IMR-90 (cell line): ENCODE measurements around the gene RRP7A. TPM values are rescaled to one million over a fixed set of nuclear protein-coding genes. Genes with fewer than 3 reads are reported as not detected.

Experiments
- ATAC-seq: fragments of 200-7000 bp; cut with Tn5 transposase; 2 replicates; pipeline ENCODE4 v1.9.1; 2020; ENCODE audit warnings: low read depth, mild to moderate bottlenecking, moderate library complexity
- BruUV-seq: library from RNA; stranded (reverse); fragments of 400-500 nt; replicated peaks from 2 replicates; lab custom pipeline; 2021; lab: Mats Ljungman, UMichigan
- CTCF ChIA-PET: fragments of 300-600 bp; formaldehyde crosslinking; extraction: SDS; loops from one replicate; lab custom pipeline; 2021; ENCODE audit warnings: antibody characterized with exemption; lab: Yijun Ruan, JAX
- POLR2A ChIA-PET: fragments of 300-600 bp; sonication (Branson Sonifier 250); formaldehyde crosslinking; loops from one replicate; lab custom pipeline; 2022; ENCODE audit warnings: antibody characterized with exemption; ENCODE audit not compliant: unreplicated experiment; lab: Charles Lee
- DNase-seq: peaks from one replicate; pipeline ENCODE4 v3.0.0; 2013
- H2AFZ ChIP-seq: replicated peaks from 2 replicates; pipeline ENCODE3; 2013; ENCODE audit warnings: low read length, mild to moderate bottlenecking; ENCODE audit not compliant: poor library complexity
- H2AK5ac ChIP-seq: 2 replicates; pipeline ENCODE4 v1.6.1; 2013; ENCODE audit warnings: low read depth, low read length, inconsistent platforms
- H2AK9ac ChIP-seq: replicated peaks from 2 replicates; pipeline ENCODE3; 2013; ENCODE audit warnings: mild to moderate bottlenecking, low read depth, low read length, moderate library complexity; ENCODE audit not compliant: poor library complexity
- H2BK120ac ChIP-seq: 2 replicates; pipeline ENCODE4 v1.6.1; 2013; ENCODE audit warnings: low read depth, low read length, inconsistent platforms
- H2BK15ac ChIP-seq: 3 replicates; pipeline ENCODE4 v1.6.1; 2013; ENCODE audit warnings: low read depth, low read length, inconsistent platforms
- H2BK20ac ChIP-seq: 2 replicates; pipeline ENCODE4 v1.6.1; 2013; ENCODE audit warnings: low read depth, mild to moderate bottlenecking, inconsistent platforms, low read length, moderate library complexity
- H2BK5ac ChIP-seq: 2 replicates; pipeline ENCODE4 v1.6.1; 2013; ENCODE audit warnings: mild to moderate bottlenecking, low read depth, low read length, inconsistent platforms; ENCODE audit not compliant: poor library complexity, severe bottlenecking
- H3K14ac ChIP-seq: replicated peaks from 2 replicates; pipeline ENCODE4 v1.6.1; 2013; ENCODE audit warnings: low read depth, low read length, inconsistent platforms
- H3K18ac ChIP-seq: 2 replicates; pipeline ENCODE4 v1.6.1; 2013; ENCODE audit warnings: low read depth, low read length, control low read depth
- H3K23ac ChIP-seq: 2 replicates; pipeline ENCODE4 v1.6.1; 2013; ENCODE audit warnings: low read depth, low read length, inconsistent platforms
- H3K27ac ChIP-seq: 2 replicates; pipeline ENCODE4 v1.5.1; 2013; ENCODE audit warnings: mild to moderate bottlenecking, control low read depth, low read length; ENCODE audit not compliant: insufficient read depth
- H3K27me3 ChIP-seq: 2 replicates; pipeline ENCODE4 v1.6.1; 2013; ENCODE audit warnings: low read length; ENCODE audit not compliant: control insufficient read depth, insufficient read depth
- H3K36me3 ChIP-seq: 2 replicates; pipeline ENCODE4 v1.6.1; 2013; ENCODE audit warnings: low read length, mixed read lengths; ENCODE audit not compliant: control insufficient read depth, insufficient read depth
- H3K4ac ChIP-seq: 2 replicates; pipeline ENCODE4 v1.6.1; 2013; ENCODE audit warnings: low read depth, low read length, inconsistent platforms
- H3K4me1 ChIP-seq: 2 replicates; pipeline ENCODE4 v1.6.1; 2013; ENCODE audit warnings: low read length, mixed read lengths; ENCODE audit not compliant: control insufficient read depth, insufficient read depth
- H3K4me2 ChIP-seq: 2 replicates; pipeline ENCODE4 v1.6.1; 2013; ENCODE audit warnings: low read depth, mild to moderate bottlenecking, control low read depth, low read length, moderate library complexity
- H3K4me3 ChIP-seq: 2 replicates; pipeline ENCODE4 v1.5.1; 2013; ENCODE audit warnings: low read depth, mild to moderate bottlenecking, control low read depth, low read length, moderate library complexity; ENCODE audit not compliant: insufficient read depth
- H3K56ac ChIP-seq: 2 replicates; pipeline ENCODE4 v1.6.1; 2013; ENCODE audit warnings: low read length, inconsistent platforms; ENCODE audit not compliant: insufficient read depth; ENCODE audit errors: extremely low read depth
- H3K79me1 ChIP-seq, 2 experiments: 2 replicates each; pipeline ENCODE4 v1.6.1; 2013; ENCODE audit warnings: low read length in 2 of 2, inconsistent platforms in 1 of 2, low read depth in 1 of 2
- H3K9ac ChIP-seq: 2 replicates; pipeline ENCODE4 v1.6.1; 2013; ENCODE audit warnings: low read depth, low read length, control low read depth
- H3K9me1 ChIP-seq: 2 replicates; pipeline ENCODE4 v1.6.1; 2013; ENCODE audit warnings: low read length, inconsistent platforms; ENCODE audit not compliant: insufficient read depth
- H3K9me3 ChIP-seq: 2 replicates; pipeline ENCODE4 v1.6.1; 2013; ENCODE audit warnings: low read length; ENCODE audit not compliant: control insufficient read depth, insufficient read depth
- H4K20me1 ChIP-seq: 2 replicates; pipeline ENCODE4 v1.6.1; 2013; ENCODE audit warnings: low read length, inconsistent platforms; ENCODE audit not compliant: insufficient read depth
- H4K5ac ChIP-seq: 2 replicates; pipeline ENCODE4 v1.6.1; 2013; ENCODE audit warnings: mild to moderate bottlenecking, low read depth, low read length, control low read depth
- H4K8ac ChIP-seq, 2 experiments: 2 replicates each; pipeline ENCODE4 v1.6.1; 2013; ENCODE audit warnings: low read depth in 2 of 2, low read length in 2 of 2, control low read depth in 1 of 2, inconsistent platforms in 1 of 2
- H4K91ac ChIP-seq: 2 replicates; pipeline ENCODE4 v1.6.1; 2013; ENCODE audit warnings: low read depth, low read length, inconsistent platforms; ENCODE audit not compliant: insufficient read depth
- BHLHE40 ChIP-seq: fragments of 150-350 bp; IDR thresholded peaks from 2 replicates; pipeline ENCODE4 v1.6.1; 2016; ENCODE audit warnings: mild to moderate bottlenecking, low read depth, low read length
- CEBPB ChIP-seq: IDR thresholded peaks from 2 replicates; pipeline ENCODE4 v1.6.1; 2012; ENCODE audit warnings: low read depth, low read length, improper control_type of control experiment
- CHD1 ChIP-seq: IDR thresholded peaks from 2 replicates; pipeline ENCODE4 v1.6.1; 2012; ENCODE audit warnings: low read depth, low read length, improper control_type of control experiment
- CTCF ChIP-seq: conservative IDR thresholded peaks from 2 replicates; pipeline ENCODE4 v1.5.1; 2012; ENCODE audit warnings: mild to moderate bottlenecking, low read depth, low read length, improper control_type of control experiment
- ELK1 ChIP-seq: fragments of 150-350 bp; IDR thresholded peaks from 2 replicates; pipeline ENCODE4 v1.6.1; 2016; ENCODE audit warnings: low read depth, mild to moderate bottlenecking, low read length, moderate library complexity, borderline replicate concordance
- FOS ChIP-seq: fragments of 150-350 bp; IDR thresholded peaks from 2 replicates; pipeline ENCODE4 v1.6.1; 2016; ENCODE audit warnings: low read depth, low read length
- MAFK ChIP-seq: IDR thresholded peaks from 2 replicates; pipeline ENCODE4 v1.6.1; 2012; ENCODE audit warnings: low read depth, low read length, improper control_type of control experiment
- MAZ ChIP-seq: IDR thresholded peaks from 2 replicates; pipeline ENCODE4 v1.6.1; 2012; ENCODE audit warnings: low read depth, mild to moderate bottlenecking, low read length, improper control_type of control experiment, moderate library complexity, borderline replicate concordance
- MXI1 ChIP-seq: IDR thresholded peaks from 2 replicates; pipeline ENCODE4 v1.6.1; 2012; ENCODE audit warnings: low read depth, mild to moderate bottlenecking, low read length, moderate library complexity, borderline replicate concordance
- NFE2L2 ChIP-seq: fragments of 150-350 bp; IDR thresholded peaks from 2 replicates; pipeline ENCODE4 v1.6.1; 2016; ENCODE audit warnings: low read depth, mild to moderate bottlenecking, low read length
- POLR2A ChIP-seq: IDR thresholded peaks from 2 replicates; pipeline ENCODE4 v1.6.1; 2012; ENCODE audit warnings: mild to moderate bottlenecking, low read depth, low read length
- RAD21 ChIP-seq: IDR thresholded peaks from 2 replicates; pipeline ENCODE4 v1.6.1; 2012; ENCODE audit warnings: low read length, improper control_type of control experiment
- RCOR1 ChIP-seq: IDR thresholded peaks from 2 replicates; pipeline ENCODE4 v1.6.1; 2012; ENCODE audit warnings: mild to moderate bottlenecking, low read length, improper control_type of control experiment; ENCODE audit not compliant: insufficient replicate concordance
- RFX5 ChIP-seq: IDR thresholded peaks from 2 replicates; pipeline ENCODE4 v1.8.0; 2012; ENCODE audit warnings: low read depth, mild to moderate bottlenecking, low read length, moderate library complexity
- SMC3 ChIP-seq: fragments of 150-350 bp; IDR thresholded peaks from 2 replicates; pipeline ENCODE4 v1.6.1; 2016; ENCODE audit warnings: low read depth, mild to moderate bottlenecking, antibody characterized with exemption, low read length, moderate library complexity
- USF2 ChIP-seq: fragments of 150-350 bp; IDR thresholded peaks from 2 replicates; pipeline ENCODE4 v1.6.1; 2017; ENCODE audit warnings: mild to moderate bottlenecking, antibody characterized with exemption, low read length, low read depth
- WGBS, 2 experiments: methylation state at CpG; one replicate each; pipeline versions ENCODE4 v1.1.5 to v1.1.7; 2013; ENCODE audit warnings: missing lambda C conversion rate in 2 of 2; ENCODE audit not compliant: insufficient read length in 1 of 2; ENCODE audit errors: extremely low coverage in 2 of 2; 5-methylcytosine and 5-hydroxymethylcytosine counted together
- dilution Hi-C: fragments of 300-500 bp; cut with HindIII; formaldehyde crosslinking; loops from one replicate; pipeline ENCODE4 v1.14.3; 2018; ENCODE audit warnings: low sequenced_read_pairs; ENCODE audit not compliant: unreplicated experiment
- in situ Hi-C: fragments of 300-500 bp; cut with MboI; formaldehyde crosslinking; loops from 3 replicates; pipeline ENCODE4 v1.14.3; 2019; ENCODE audit warnings: low sequenced_read_pairs, inconsistent platforms, mixed read lengths
- intact Hi-C: fragments of 100-400 bp; cut with micrococcal nuclease; formaldehyde crosslinking; loops from 2 replicates; pipeline ENCODE4 v1.10.0; 2022
- polyA plus RNA-seq, 3 experiments: library from polyadenylated mRNA; depleted of rRNA; stranded (reverse); fragments of >200 nt; gene quantifications; 2 replicates each; pipeline ENCODE4 v1.2.3, GENCODE V29; 2012; ENCODE audit warnings: low replicate concordance in 1 of 3
- total RNA-seq: library from RNA; depleted of rRNA; stranded (reverse); fragments of >200 nt; gene quantifications from 2 replicates; pipeline ENCODE4 v1.2.3, GENCODE V29; 2012

The RRP7A gene
- total and polyA plus RNA-seq, 2 of the 4 experiments (the other 2 are of a cell fraction), result 25.5 to 29.2 TPM

- H3K79me1 ChIP-seq, result no peaks in the 10 kb centered on the region
- H2BK20ac ChIP-seq, result no peak overlapping the region
- H2AK5ac ChIP-seq, result no peak overlapping the region
- no peak overlapping the region for H3K14ac ChIP-seq
- no peak for TF ChIP-seq BHLHE40
- no peak for TF ChIP-seq RFX5
- no peak for TF ChIP-seq USF2
- TF ChIP-seq ELK1, result no peak
- no peak for TF ChIP-seq RAD21
- no peak for TF ChIP-seq CTCF
- TF ChIP-seq MAZ, result no peak
- no peak for TF ChIP-seq MAFK
- no peak for TF ChIP-seq MXI1
- TF ChIP-seq RCOR1, result no peak
- TF ChIP-seq SMC3, result no peak
- no peak for TF ChIP-seq CHD1
- no peak for TF ChIP-seq FOS
- TF ChIP-seq CEBPB, result no peak
- no peak for TF ChIP-seq NFE2L2
- no peak for TF ChIP-seq POLR2A
- no peak overlapping the region for H4K8ac ChIP-seq
- POLR2A ChIA-PET, result no interaction called here
- no peak overlapping the region for H4K5ac ChIP-seq
- H3K27ac ChIP-seq, result no peak overlapping the region
- no peak overlapping the region for H2BK120ac ChIP-seq
- peaks cover 2% of the 10 kb centered on the region; the same call in 1 of the 2 replicates for H3K4me1 ChIP-seq
- no peak overlapping the region for H3K9ac ChIP-seq
- no peak overlapping the region for H2AFZ ChIP-seq
- no peak overlapping the region for H2BK15ac ChIP-seq
- DNase-seq, result no peak
- CTCF ChIA-PET, result no interaction called here
- no peaks in the 10 kb centered on the region for H3K9me3 ChIP-seq
- peaks cover 4% of the 10 kb centered on the region for H4K20me1 ChIP-seq
- no peak overlapping the region for H3K4me2 ChIP-seq
- no peak overlapping the region for H3K4ac ChIP-seq
- no TSS peak for BruUV-seq
- H4K91ac ChIP-seq, result no peak overlapping the region
- in situ Hi-C loops (no loop called here), dilution Hi-C loops (no loop called here), intact Hi-C loops (no loop called here)
- H3K56ac ChIP-seq, result no peak overlapping the region
- H3K36me3 ChIP-seq, result peaks cover 3% of the 10 kb centered on the region; the same call in 1 of the 2 replicates
- ATAC-seq, result no peak
- H3K23ac ChIP-seq, result no peak overlapping the region
- H3K27me3 ChIP-seq, result no peaks in the 10 kb centered on the region
- 90% methylated on average over 2 of the region's 17 CpGs; no CpG with 5 or more reads in 1 of the 2 experiments for WGBS, 2 experiments
- no peak overlapping the region for H2BK5ac ChIP-seq
- H3K18ac ChIP-seq, result no peak overlapping the region
- 0 out of 2 replicates have a peak, but pooled peaks cover 3% of the 10 kb centered on the region for H3K9me1 ChIP-seq
- no peak overlapping the region for H3K4me3 ChIP-seq
- H2AK9ac ChIP-seq, result no peak overlapping the region
Measured at GRCh38 chr22:42564699-42565098, 45.1 kb upstream of the RRP7A start.
